Trophoblast cell (in vitro differentiated cells and primary cell): ENCODE measurements around the gene GAS2L1.

Source experiments
- DNase-seq, 2 donors: peaks; one replicate each; pipeline ENCODE4 v3.0.0-alpha.2; 2016
- H2AFZ ChIP-seq: 2 replicates; pipeline ENCODE4 v1.6.1; 2013; ENCODE audit warnings: low read length, moderate library complexity, mild to moderate bottlenecking; ENCODE audit not compliant: insufficient read depth, poor library complexity
- H2AK5ac ChIP-seq: 2 replicates; pipeline ENCODE4 v1.6.1; 2013; ENCODE audit warnings: mild to moderate bottlenecking, low read length
- H2BK120ac ChIP-seq: 2 replicates; pipeline ENCODE4 v1.6.1; 2013; ENCODE audit warnings: low read length, mild to moderate bottlenecking, moderate library complexity; ENCODE audit not compliant: insufficient read depth, poor library complexity
- H2BK12ac ChIP-seq: 2 replicates; pipeline ENCODE4 v1.6.1; 2013; ENCODE audit warnings: mild to moderate bottlenecking, low read length, moderate library complexity
- H2BK5ac ChIP-seq: 2 replicates; pipeline ENCODE4 v1.6.1; 2013; ENCODE audit warnings: low read length, low read depth, moderate library complexity, mild to moderate bottlenecking; ENCODE audit not compliant: poor library complexity
- H3K14ac ChIP-seq: 2 replicates; pipeline ENCODE4 v1.6.1; 2013; ENCODE audit warnings: mild to moderate bottlenecking, low read length
- H3K18ac ChIP-seq: 2 replicates; pipeline ENCODE4 v1.6.1; 2013; ENCODE audit warnings: mild to moderate bottlenecking, low read length
- H3K23ac ChIP-seq: 2 replicates; pipeline ENCODE4 v1.6.1; 2013; ENCODE audit warnings: low read length
- H3K27ac ChIP-seq: 2 replicates; pipeline ENCODE4 v1.5.1; 2013; ENCODE audit warnings: low read depth, mild to moderate bottlenecking, inconsistent platforms, low read length, moderate library complexity
- H3K27me3 ChIP-seq: 2 replicates; pipeline ENCODE4 v1.6.1; 2013; ENCODE audit warnings: inconsistent platforms, mild to moderate bottlenecking, low read length, moderate library complexity; ENCODE audit not compliant: insufficient read depth
- H3K36me3 ChIP-seq, 2 experiments: 1 replicate in 1 of 2; 2 replicates in 1 of 2; pipeline ENCODE4 v1.6.1; 2013; ENCODE audit warnings: low read length in 2 of 2, mild to moderate bottlenecking in 2 of 2, moderate library complexity in 1 of 2; ENCODE audit not compliant: insufficient read depth in 2 of 2, control insufficient read depth in 1 of 2
- H3K4ac ChIP-seq: 2 replicates; pipeline ENCODE4 v1.6.1; 2013; ENCODE audit warnings: low read depth, mild to moderate bottlenecking, low read length, moderate library complexity
- H3K4me1 ChIP-seq, 2 experiments: 1 replicate in 1 of 2; 2 replicates in 1 of 2; pipeline ENCODE4 v1.6.1; 2013; ENCODE audit warnings: low read length in 2 of 2, mild to moderate bottlenecking in 2 of 2, moderate library complexity in 1 of 2; ENCODE audit not compliant: insufficient read depth in 2 of 2, control insufficient read depth in 1 of 2
- H3K4me2 ChIP-seq: 2 replicates; pipeline ENCODE4 v1.6.1; 2013; ENCODE audit warnings: inconsistent platforms, mild to moderate bottlenecking, low read length, moderate library complexity
- H3K4me3 ChIP-seq: 2 replicates; pipeline ENCODE4 v1.5.1; 2013; ENCODE audit warnings: mild to moderate bottlenecking, low read depth, low read length, inconsistent platforms
- H3K79me1 ChIP-seq: one replicate; pipeline ENCODE4 v1.6.1; 2013; ENCODE audit warnings: low read length
- H3K79me2 ChIP-seq: 2 replicates; pipeline ENCODE4 v1.6.1; 2013; ENCODE audit warnings: low read length, mild to moderate bottlenecking; ENCODE audit not compliant: control insufficient read depth, insufficient read depth, poor library complexity
- H3K9ac ChIP-seq: 2 replicates; pipeline ENCODE4 v1.6.1; 2013; ENCODE audit warnings: mild to moderate bottlenecking, low read length
- H3K9me3 ChIP-seq: 2 replicates; pipeline ENCODE4 v1.6.1; 2013; ENCODE audit warnings: low read depth, mild to moderate bottlenecking, control low read depth, inconsistent platforms, low read length; ENCODE audit not compliant: insufficient read depth
- H4K12ac ChIP-seq: 2 replicates; pipeline ENCODE4 v1.6.1; 2013; ENCODE audit warnings: low read depth, mild to moderate bottlenecking, low read length, moderate library complexity
- H4K8ac ChIP-seq: 2 replicates; pipeline ENCODE4 v1.6.1; 2013; ENCODE audit warnings: low read depth, mild to moderate bottlenecking, low read length, moderate library complexity
- H4K91ac ChIP-seq: one replicate; pipeline ENCODE4 v1.6.1; 2013; ENCODE audit warnings: low read depth, mild to moderate bottlenecking, low read length, moderate library complexity
- WGBS: extraction: QIAGEN DNeasy Blood & Tissue Kit; methylation state at CpG from one replicate; pipeline ENCODE4 v1.1.7; 2013; ENCODE audit warnings: missing lambda C conversion rate; ENCODE audit not compliant: insufficient read length, insufficient coverage; ENCODE audit errors: extremely low coverage; 5-methylcytosine and 5-hydroxymethylcytosine counted together

The GAS2L1 gene

GRCh38 chr22:29284196-29284595, 22.3 kb upstream of the GAS2L1 start:
- H3K14ac ChIP-seq = no peak overlapping the region
- H3K4me3 ChIP-seq = no peak overlapping the region
- no peak overlapping the region for H4K8ac ChIP-seq
- no peaks in the 10 kb centered on the region for H3K27me3 ChIP-seq
- H2BK5ac ChIP-seq = no peak overlapping the region
- no peak overlapping the region for H2BK120ac ChIP-seq
- no peak overlapping the region for H2AFZ ChIP-seq
- no peaks in the 10 kb centered on the region for H3K9me3 ChIP-seq
- no CpG with 5 or more reads among the region's 3 CpGs for WGBS
- H3K79me1 ChIP-seq = no peaks in the 10 kb centered on the region
- H3K4me1 ChIP-seq = no peaks in the 10 kb centered on the region
- no peak for DNase-seq
- peaks cover 2% of the 10 kb centered on the region for H3K79me2 ChIP-seq
- no peak overlapping the region for H3K23ac ChIP-seq
- peaks cover 54 to 74% of the 10 kb centered on the region in 2 experiments for H3K36me3 ChIP-seq
- no peak overlapping the region for H3K27ac ChIP-seq
- H3K4me2 ChIP-seq = no peak overlapping the region
- H3K4ac ChIP-seq = no peak overlapping the region
- no peak overlapping the region for H2AK5ac ChIP-seq
- H3K9ac ChIP-seq = no peak overlapping the region
- H3K18ac ChIP-seq = no peak overlapping the region
- H2BK12ac ChIP-seq = no peak overlapping the region
- no peak overlapping the region for H4K12ac ChIP-seq
- no peak overlapping the region for H4K91ac ChIP-seq

GRCh38 chr22:29288837-29289236, 17.6 kb upstream of the GAS2L1 start:
- no peak overlapping the region for H2BK5ac ChIP-seq
- no peak overlapping the region for H2AK5ac ChIP-seq
- no peak overlapping the region for H3K27ac ChIP-seq
- H3K4ac ChIP-seq = no peak overlapping the region
- no peak overlapping the region for H3K18ac ChIP-seq
- H3K4me2 ChIP-seq = no peak overlapping the region
- H3K27me3 ChIP-seq = no peaks in the 10 kb centered on the region
- WGBS = no CpG with 5 or more reads among the region's 2 CpGs
- no peak overlapping the region for H4K8ac ChIP-seq
- H3K79me1 ChIP-seq = no peaks in the 10 kb centered on the region
- no peak overlapping the region for H4K91ac ChIP-seq
- no peak for DNase-seq
- peaks cover 47 to 76% of the 10 kb centered on the region in 2 experiments for H3K36me3 ChIP-seq
- H3K79me2 ChIP-seq = no peaks in the 10 kb centered on the region
- H3K14ac ChIP-seq = no peak overlapping the region
- H2BK120ac ChIP-seq = no peak overlapping the region
- no peak overlapping the region for H2BK12ac ChIP-seq
- H2AFZ ChIP-seq = no peak overlapping the region
- H3K23ac ChIP-seq = no peak overlapping the region
- no peaks in the 10 kb centered on the region for H3K4me1 ChIP-seq
- no peak overlapping the region for H3K4me3 ChIP-seq
- H4K12ac ChIP-seq = no peak overlapping the region
- H3K9me3 ChIP-seq = no peaks in the 10 kb centered on the region
- H3K9ac ChIP-seq = no peak overlapping the region

- Histone ChIP-seq H3K27me3 (no peaks in the 10 kb centered on the region), H3K79me2 (no peaks in the 10 kb centered on the region), H3K79me1 (no peaks in the 10 kb centered on the region), H2BK120ac (no peak overlapping the region), H4K12ac (no peak overlapping the region), H3K36me3 (peaks cover 48 to 75% of the 10 kb centered on the region in 2 experiments), H3K4me3 (no peak overlapping the region), H3K4me1 (no peaks in the 10 kb centered on the region), H2AFZ (no peak overlapping the region), H3K4ac (no peak overlapping the region), H3K23ac (no peak overlapping the region), H3K18ac (no peak overlapping the region), H2AK5ac (no peak overlapping the region), H3K9me3 (no peaks in the 10 kb centered on the region), H3K14ac (no peak overlapping the region), H3K9ac (no peak overlapping the region), H3K4me2 (no peak overlapping the region), H2BK5ac (no peak overlapping the region), H4K91ac (no peak overlapping the region), H4K8ac (no peak overlapping the region), H3K27ac (no peak overlapping the region), H2BK12ac (no peak overlapping the region)
- DNase-seq = no peak
- no CpG with 5 or more reads among the region's 5 CpGs for WGBS
Measured at GRCh38 chr22:29290061-29290460, 16.4 kb upstream of the GAS2L1 start.

GRCh38 chr22:29291215-29291614, 15.2 kb upstream of the GAS2L1 start:
- Histone ChIP-seq H2AK5ac (no peak overlapping the region), H4K91ac (no peak overlapping the region), H3K36me3 (peaks cover 45 to 76% of the 10 kb centered on the region in 2 experiments), H3K79me1 (no peaks in the 10 kb centered on the region), H2BK5ac (no peak overlapping the region), H4K12ac (no peak overlapping the region), H3K9me3 (no peaks in the 10 kb centered on the region), H3K4me3 (no peak overlapping the region), H3K4ac (no peak overlapping the region), H2BK12ac (no peak overlapping the region), H3K4me2 (no peak overlapping the region), H3K4me1 (no peaks in the 10 kb centered on the region), H2AFZ (no peak overlapping the region), H2BK120ac (no peak overlapping the region), H4K8ac (no peak overlapping the region), H3K79me2 (no peaks in the 10 kb centered on the region), H3K14ac (no peak overlapping the region), H3K23ac (no peak overlapping the region), H3K27me3 (no peaks in the 10 kb centered on the region), H3K18ac (no peak overlapping the region), H3K9ac (no peak overlapping the region), H3K27ac (no peak overlapping the region)
- WGBS = no CpG with 5 or more reads among the region's 7 CpGs
- DNase-seq = no peak
